PC-3 (cell line): ENCODE measurements around the gene DNMT3L.
"Not testable (repeated sequence)": the region's sequence is repeated elsewhere in the genome, so short reads cannot be mapped to it uniquely, and the experiment has no call there.

Experiments
- CTCF ChIP-seq: fragments of 300-600 bp; sonication (generic); conservative IDR thresholded peaks from 2 replicates; pipeline ENCODE4 v1.5.1; 2017; ENCODE audit warnings: antibody characterized with exemption, low read depth, mild to moderate bottlenecking, low read length
- EZH2 ChIP-seq: fragments of 300-600 bp; sonication (generic); IDR thresholded peaks from one replicate; pipeline ENCODE4 v1.6.1; 2017; ENCODE audit warnings: antibody characterized with exemption, mild to moderate bottlenecking, low read length; ENCODE audit not compliant: unreplicated experiment
- EZH2phosphoT487 ChIP-seq: fragments of 300-600 bp; sonication (generic); IDR thresholded peaks from 2 replicates; pipeline ENCODE4 v1.6.1; 2018; ENCODE audit warnings: mild to moderate bottlenecking, antibody characterized with exemption, low read length, borderline replicate concordance

- not testable (repeated sequence) for TF ChIP-seq CTCF, EZH2, EZH2phosphoT487
Observed at GRCh38 chr21:44241281-44241680, 20.4 kb downstream of the DNMT3L start.
